Measurements from ENCODE around the gene MYOZ1.
"Not testable (repeated sequence)": the region's sequence is repeated elsewhere in the genome, so short reads cannot be mapped to it uniquely, and the experiment has no call there.

MYOZ1 gene

DNA sequence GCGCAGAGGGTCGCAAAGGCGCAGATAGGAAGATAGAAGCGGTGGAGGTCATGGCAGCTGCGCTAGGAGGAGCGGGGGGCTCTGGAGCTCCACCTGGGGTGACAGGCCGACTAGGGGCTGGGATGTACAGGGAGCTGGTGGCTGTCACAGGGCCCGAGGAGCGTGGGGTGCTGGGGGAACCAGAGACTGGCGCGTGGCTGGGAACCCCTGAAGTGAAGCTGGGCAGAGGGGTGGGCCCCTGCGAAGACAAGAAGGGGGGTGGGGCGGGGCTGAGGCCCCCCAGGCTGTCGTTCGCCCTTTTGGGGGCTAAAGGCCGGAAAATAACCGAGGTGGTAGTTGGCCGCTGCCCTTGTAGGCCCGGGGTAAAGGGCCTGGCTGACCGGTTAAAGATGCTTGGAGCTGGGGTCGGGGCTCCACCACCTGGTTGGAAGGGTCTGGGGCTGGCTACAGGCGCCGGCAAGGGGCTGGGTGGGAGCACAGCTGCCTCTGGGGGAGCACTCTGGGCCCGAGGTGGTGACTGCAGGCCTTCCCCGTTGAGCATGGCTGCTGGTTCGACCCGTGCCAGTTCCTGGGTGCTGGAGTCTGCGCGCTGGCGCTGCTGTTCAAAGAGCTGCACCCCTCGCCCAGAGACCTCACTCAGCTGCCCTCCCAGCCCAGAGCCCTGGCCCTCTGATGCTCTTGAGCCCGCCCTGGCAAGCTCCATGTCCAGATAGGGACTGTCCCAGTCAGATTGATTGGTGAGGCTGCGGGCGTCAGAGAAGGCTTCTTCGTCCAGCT, 6.8 kb upstream of the MYOZ1 start:
- no peak for DNase-seq (ENCODE audit: low spot score)

DNA sequence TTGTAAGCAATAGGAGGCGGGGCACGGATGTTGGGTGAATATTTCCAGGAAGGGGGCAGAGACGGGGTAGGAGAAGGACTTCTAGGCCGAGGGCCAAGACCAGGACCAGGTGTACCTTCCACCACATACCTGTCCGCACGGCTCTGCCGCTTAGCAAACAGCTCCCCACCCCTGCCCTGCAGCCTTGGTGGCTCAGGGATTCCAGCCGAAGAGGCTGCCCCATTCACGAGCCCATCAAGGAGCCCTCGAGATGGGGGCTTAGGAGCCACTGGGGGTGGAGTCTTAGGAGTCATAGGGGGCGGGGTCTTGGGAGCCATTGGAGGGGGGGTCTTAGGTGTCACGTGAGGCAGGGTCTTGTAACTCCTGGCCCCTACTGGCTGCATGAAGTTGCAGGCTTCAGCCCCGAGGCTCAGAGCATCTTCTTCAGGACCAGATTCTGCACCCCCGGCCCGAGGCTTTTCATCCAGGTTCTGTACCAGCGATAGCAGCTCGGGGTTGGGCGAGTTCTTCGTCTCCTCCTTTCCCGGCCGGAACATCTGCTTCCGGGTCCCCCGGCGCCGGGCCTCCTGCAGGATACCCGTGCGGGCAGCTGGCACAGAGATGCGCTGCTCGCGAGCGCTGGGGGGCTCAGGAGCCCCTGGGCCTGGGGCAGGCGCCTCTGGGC, 6.1 kb upstream of the MYOZ1 start:
- peak; percentile 52 for DNase-seq (ENCODE audit: low spot score)

GRCh38 chr10:73646598-73647041, 5.3 kb upstream of the MYOZ1 start:
- DNase-seq (ENCODE audit: low spot score): no peak

GRCh38 chr10:73645251-73645650, 4.0 kb upstream of the MYOZ1 start:
- DNase-seq (ENCODE audit: low spot score): no peak

DNA sequence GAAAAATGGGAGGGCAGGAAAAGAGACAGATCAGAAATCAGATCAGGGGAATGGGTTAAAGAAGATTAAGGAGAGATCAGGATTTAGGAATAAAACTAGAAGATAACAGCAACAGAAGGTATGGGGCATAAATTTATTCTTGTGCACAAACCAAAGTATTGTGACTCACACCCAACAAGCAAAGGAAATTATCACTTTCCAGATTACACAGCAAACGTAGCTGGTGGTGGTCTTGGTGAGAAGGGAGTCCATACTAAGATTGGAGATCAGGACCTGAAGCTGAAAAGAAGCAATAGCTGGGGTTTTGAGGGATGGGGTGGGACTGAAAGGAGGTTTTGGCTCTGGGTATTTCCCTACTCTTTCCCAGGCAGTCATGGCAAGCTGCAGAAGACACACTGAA, 3.5 kb upstream of the MYOZ1 start:
- DNase-seq (ENCODE audit: low spot score): no peak

DNA sequence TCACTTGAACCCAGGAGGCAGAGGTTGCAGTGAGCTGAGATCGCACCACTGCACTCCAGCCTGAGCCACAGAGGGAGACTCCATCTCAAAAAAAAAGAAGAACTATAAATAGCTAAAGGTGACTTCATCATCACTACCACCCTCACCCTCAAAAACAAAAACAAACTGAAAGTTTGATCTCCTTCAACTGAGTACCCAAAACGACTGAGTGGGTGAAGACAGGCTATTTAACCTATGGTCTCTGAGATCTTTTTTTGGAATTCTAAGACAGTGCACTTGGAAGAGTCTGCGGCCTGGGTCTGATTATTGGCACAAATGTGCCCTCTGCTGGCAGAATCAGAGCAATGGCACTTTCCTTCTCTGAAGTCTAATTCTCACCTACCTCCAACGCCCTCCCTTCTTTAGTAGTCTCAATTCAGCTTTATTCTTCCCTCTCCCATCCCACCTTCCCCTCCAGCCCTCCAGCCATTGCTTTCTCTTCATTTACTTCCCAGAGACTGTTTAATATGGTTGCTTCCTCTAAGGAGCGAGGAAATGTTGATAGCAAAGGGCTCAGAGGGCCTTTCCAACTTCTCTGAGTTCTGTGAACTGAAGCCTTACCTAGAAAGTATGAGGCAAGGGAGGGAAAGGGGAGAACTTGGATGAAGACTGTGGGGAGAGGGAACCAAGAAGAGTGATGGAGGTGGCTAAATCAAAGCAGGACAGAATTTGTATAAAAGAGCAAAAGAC, 2.9 kb upstream of the MYOZ1 start:
- DNase-seq (ENCODE audit: low spot score): peak; percentile 73

DNA sequence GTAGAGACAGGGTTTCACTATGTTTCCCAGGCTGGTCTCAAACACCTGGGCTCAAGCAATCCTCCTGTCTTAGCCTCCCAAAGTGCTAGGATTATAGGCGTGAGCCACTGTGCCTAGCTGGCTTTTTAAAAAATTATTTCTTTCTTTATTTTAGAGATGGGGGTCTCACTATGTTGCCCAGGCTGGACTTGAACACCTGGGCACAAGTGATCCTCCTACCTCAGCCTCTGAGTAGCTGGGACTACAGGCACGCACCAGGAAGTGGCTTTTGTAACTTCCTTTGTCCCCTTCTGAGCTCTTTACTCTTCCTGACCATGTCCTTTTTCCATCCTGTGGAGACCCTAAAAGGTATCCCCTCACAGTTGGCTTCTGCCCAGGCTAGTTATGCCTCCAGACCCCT, 2.1 kb upstream of the MYOZ1 start:
- DNase-seq (ENCODE audit: low spot score): no peak

DNA sequence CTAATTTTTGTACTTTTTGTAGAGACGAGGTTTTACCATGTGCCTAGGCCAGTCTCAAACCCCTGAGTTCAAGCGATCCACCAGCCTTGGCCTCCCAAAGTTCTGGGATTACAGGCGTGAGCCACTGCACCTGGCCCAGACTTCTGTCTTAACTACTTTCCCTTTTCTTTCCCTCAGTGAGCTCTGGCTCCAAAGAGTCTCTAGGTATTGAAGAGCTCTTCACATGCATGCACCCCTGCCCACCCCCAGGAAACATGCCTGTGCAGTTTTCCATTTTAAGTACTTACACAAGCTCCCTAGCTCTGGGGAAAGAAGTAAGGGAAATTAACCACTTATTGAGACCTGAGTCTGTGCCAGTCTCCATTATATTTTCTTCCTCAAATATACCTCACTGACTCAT, 2.0 kb downstream of the MYOZ1 start:
- DNase-seq (ENCODE audit: low spot score): no peak

DNA sequence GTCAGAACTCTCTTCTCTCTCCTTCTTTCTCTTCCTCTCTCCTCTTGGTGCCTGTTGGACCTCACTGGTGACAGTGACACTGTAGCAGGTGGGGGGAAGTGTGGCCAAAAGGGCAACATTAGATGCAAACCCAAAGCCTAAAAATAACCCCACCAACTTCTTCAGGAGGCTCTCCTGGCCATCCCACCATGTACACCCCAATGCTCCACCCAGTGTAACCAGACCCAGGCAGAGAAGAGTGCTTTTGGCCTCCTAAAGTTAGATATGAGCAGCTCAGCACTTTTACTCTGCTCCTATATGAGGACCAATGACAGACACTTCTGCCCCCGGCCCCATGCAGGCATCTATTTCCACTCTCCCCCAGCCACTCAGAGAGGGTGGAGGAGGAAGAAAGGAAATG, 5.5 kb downstream of the MYOZ1 start:
- DNase-seq (ENCODE audit: low spot score): no peak

DNA sequence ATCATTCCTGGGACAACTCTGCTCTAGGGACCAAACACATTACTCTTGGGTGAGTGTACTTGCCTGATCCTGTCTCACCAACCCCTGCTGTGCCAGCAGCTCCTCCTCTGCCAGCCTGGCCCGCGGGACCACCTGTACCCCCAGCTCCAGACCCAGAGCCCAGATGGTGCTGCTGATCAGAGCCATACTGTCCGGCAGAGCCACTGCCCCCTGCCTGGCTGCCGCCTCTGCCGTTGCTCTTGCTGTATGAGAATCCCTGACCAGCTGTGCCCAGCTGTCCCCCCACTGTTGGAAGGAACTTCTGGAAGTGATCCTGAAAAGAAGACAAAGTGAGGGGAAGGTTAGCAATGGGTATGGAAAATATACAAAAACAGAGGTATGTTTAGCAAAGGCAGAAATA, 6.9 kb downstream of the MYOZ1 start:
- no peak for DNase-seq (ENCODE audit: low spot score)

DNA sequence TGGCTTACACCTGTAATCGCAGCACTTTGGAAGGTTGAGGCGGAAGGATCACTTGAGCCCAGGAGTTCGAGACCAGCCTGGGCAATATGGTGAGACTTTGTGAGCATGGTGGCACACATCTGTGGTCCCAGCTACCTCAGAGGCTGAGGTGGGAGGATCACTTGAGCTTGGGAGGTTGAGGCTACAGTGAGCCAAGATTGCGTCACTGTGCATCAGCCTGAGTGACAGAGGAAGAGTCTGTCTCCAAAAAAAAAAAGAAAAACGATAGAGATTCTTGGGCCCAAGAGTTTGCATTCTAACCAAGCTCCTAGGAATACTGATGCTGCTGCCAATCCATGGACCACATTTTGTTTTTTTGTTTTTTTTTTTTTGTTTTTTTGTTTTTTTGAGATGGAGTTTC, 12.1 kb downstream of the MYOZ1 start:
- no peak for DNase-seq (ENCODE audit: low spot score)

DNA sequence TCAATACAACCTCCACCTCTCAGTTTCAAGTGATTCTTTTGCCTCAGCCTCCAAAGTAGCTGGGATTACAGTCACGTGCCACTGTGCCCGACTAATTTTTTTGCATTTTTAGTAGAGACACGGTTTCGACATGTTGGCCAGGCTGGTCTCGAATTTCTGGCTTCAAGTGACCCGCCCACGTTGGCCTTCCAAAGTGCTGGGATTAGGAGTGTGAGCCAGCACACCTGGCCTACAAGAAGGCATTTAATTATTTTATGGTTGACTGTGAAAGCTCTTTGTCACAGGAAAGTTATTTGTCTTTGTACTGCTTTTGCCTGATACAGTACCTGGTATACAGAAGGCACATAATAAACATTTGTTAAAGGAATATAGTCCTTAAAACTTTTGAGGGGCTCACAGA, 12.9 kb downstream of the MYOZ1 start:
- DNase-seq (ENCODE audit: low spot score): no peak

- DNase-seq (ENCODE audit: low spot score): no peak
Measured at GRCh38 chr10:73627300-73627699, 14.0 kb downstream of the MYOZ1 start.

GRCh38 chr10:73625884-73626752, 15.2 kb downstream of the MYOZ1 start:
- DNase-seq (ENCODE audit: low spot score): peak; percentile 88

DNA sequence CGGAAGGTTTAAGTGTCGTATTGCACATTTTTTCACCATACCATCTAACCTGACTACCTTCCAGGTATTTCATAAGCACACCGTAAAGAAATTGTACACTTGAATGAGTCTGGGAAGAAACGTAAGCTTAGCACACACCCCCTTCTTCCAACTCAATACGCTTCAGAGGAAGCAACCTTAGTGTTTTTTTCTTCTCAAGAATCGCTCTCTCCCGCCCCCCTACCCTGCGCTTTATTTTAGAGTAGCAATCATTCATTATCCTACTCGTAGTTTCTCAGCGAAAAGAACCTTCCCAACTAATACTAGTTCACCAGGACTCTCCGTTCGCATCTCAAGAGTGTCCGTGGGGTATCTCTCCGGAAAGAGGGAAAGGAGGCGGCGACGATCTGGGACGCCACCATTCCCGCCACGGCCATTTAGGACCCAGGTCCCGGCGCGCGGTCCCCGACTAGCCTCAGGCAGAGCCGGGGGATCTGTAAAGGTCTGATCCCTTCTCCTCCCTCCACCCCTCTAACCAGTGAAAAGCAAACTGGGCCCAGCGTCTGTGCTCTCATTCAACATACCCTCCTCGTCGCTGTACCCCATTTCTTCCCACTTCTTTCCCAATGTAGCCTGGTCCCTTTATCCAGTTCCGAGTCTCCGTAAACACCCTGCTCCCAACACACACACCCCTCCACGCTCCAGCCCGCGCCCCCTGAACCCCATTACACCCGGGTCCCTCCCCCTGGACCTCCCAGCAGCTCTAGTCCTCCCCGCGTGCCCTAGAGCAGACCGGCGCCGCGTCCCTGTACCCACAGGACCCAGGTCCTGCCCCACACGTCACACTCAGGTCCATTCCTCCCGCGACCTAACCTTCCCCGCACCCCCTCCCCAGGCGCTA, 16.0 kb downstream of the MYOZ1 start:
- peak; percentile 40 for DNase-seq (ENCODE audit: low spot score)

GRCh38 chr10:73623056-73623455, 18.2 kb downstream of the MYOZ1 start:
- DNase-seq (ENCODE audit: low spot score): no peak

- not testable (repeated sequence) for DNase-seq (ENCODE audit: low spot score)
Measured at GRCh38 chr10:73620974-73621373, 20.3 kb downstream of the MYOZ1 start.

GRCh38 chr10:73617143-73617542, 24.1 kb downstream of the MYOZ1 start:
- not testable (repeated sequence) for DNase-seq (ENCODE audit: low spot score)

GRCh38 chr10:73614720-73615119, 26.6 kb downstream of the MYOZ1 start:
- no peak for DNase-seq (ENCODE audit: low spot score)

- DNase-seq (ENCODE audit: low spot score): no peak
Measured at GRCh38 chr10:73609116-73609515, 32.2 kb downstream of the MYOZ1 start.

DNA sequence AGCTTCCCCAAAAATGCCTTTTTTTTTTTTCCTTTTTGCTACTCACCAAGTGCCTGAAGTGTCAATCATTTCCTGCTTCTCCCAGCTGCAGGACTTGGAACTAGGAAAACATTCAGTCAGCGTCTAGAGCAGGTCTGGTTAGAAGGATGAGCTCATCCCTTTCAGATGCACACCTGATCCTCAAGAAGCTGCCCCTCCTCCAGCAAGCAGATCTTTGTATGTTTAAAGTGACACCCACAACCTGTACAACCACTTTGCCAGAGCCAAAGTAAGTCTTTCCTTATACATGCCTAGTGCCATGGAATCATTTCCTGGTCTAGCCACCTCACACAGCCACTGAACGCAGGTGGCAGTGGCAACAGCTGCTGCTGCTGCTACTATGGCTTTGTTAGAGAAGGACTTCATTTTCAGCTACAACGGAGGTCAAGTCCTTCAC, 39.8 kb downstream of the MYOZ1 start:
- no peak for DNase-seq (ENCODE audit: low spot score)
